Large intestine (tissue), 3 donors: ENCODE measurements around the gene PTPRE. TPM values are rescaled to one million over a fixed set of nuclear protein-coding genes. Genes with fewer than 3 reads are reported as not detected.

Experiments
- DNase-seq, 2 donors: peaks; one replicate each; pipeline versions ENCODE4 v3.0.0 to v3.0.0-alpha.2; 2013
- H3K27ac ChIP-seq: one replicate; pipeline ENCODE4 v1.5.1; 2013; ENCODE audit warnings: low read length
- H3K27me3 ChIP-seq: 2 replicates; pipeline ENCODE4 v1.6.1; 2013; ENCODE audit warnings: low read length; ENCODE audit not compliant: control insufficient read depth, insufficient read depth
- H3K36me3 ChIP-seq: 2 replicates; pipeline ENCODE4 v1.6.1; 2013; ENCODE audit warnings: low read length; ENCODE audit not compliant: control insufficient read depth, insufficient read depth
- H3K4me1 ChIP-seq: one replicate; pipeline ENCODE4 v1.6.1; 2013; ENCODE audit warnings: low read length; ENCODE audit not compliant: control insufficient read depth, insufficient read depth
- H3K4me3 ChIP-seq: one replicate; pipeline ENCODE4 v1.5.1; 2013; ENCODE audit warnings: low read length
- H3K9me3 ChIP-seq: one replicate; pipeline ENCODE4 v1.6.1; 2013; ENCODE audit warnings: mild to moderate bottlenecking, low read depth, low read length, moderate library complexity; ENCODE audit not compliant: control insufficient read depth
- WGBS: methylation state at CpG from one replicate; pipeline ENCODE4 v1.1.5; 2013; ENCODE audit warnings: low lambda C conversion rate; ENCODE audit not compliant: insufficient coverage; 5-methylcytosine and 5-hydroxymethylcytosine counted together
- polyA plus RNA-seq: library from polyadenylated mRNA; unstranded; fragments of 120-200 nt; gene quantifications from one replicate; pipeline ENCODE4 v1.2.1, GENCODE V29; 2013

Gene PTPRE
- polyA plus RNA-seq, 1 donor: 21.6 TPM

DNA sequence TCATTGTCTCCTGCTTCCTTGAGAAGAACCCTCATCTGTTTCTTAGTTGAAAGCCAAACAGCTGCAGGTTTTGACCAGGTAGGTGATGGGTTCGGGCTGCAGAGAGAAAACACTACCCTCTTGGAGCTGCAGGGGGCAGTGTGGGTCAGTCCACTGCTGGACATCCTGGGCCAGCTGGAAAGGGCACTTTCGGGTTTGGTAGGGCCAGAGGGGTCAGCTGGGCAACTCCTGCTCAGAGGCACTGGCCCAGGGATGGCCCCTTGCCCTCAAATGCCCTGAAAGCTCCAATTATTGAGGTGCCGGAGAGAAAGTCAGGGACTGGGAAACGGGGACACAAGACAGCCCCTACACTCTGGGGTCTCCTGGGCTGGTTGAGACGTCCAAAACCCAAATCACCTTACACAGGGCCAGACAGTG is 128.7 kb downstream of the PTPRE start:
- no peaks in the 10 kb centered on the region for H3K36me3 ChIP-seq
- WGBS: no CpG with 5 or more reads among the region's 5 CpGs
- peaks cover 8% of the 10 kb centered on the region for H3K4me1 ChIP-seq
- H3K27me3 ChIP-seq: no peaks in the 10 kb centered on the region
- no peak for DNase-seq
- no peak overlapping the region for H3K4me3 ChIP-seq
- no peaks in the 10 kb centered on the region for H3K9me3 ChIP-seq
- no peak overlapping the region for H3K27ac ChIP-seq

DNA sequence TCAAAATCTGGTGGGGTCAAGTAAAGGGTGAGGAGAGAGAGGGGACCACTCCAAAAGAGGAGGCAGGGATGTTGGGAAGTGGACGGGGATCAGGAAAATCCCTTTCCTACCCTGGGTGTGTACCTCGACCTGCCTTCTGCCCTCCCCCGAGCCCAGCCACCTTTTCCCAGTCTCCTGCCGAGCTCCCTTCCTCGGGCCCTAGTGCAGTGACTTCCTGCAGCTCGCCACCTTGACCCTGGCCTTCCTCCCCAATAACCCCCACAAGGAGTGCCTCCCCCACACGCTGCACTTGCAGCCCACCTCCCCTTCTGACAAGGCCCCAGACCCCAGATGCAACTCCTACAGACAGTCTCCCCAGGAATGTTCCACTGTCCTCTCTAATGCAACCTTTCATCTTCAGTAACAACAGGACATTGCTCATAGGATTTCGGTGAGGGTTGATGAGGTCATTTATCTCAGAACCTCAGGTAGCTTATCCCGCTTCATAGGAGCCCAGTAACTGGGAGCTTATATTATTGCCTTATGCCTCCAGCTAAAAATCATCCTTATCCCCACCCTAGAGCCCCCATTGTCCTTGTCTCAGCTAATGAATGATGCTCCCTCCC is 129.2 kb downstream of the PTPRE start:
- no peak for DNase-seq
- no peaks in the 10 kb centered on the region for H3K36me3 ChIP-seq
- peaks cover 8% of the 10 kb centered on the region for H3K4me1 ChIP-seq
- H3K9me3 ChIP-seq: no peaks in the 10 kb centered on the region
- WGBS: no CpG with 5 or more reads among the region's 9 CpGs
- H3K27ac ChIP-seq: no peak overlapping the region
- H3K4me3 ChIP-seq: no peak overlapping the region
- H3K27me3 ChIP-seq: no peaks in the 10 kb centered on the region

DNA sequence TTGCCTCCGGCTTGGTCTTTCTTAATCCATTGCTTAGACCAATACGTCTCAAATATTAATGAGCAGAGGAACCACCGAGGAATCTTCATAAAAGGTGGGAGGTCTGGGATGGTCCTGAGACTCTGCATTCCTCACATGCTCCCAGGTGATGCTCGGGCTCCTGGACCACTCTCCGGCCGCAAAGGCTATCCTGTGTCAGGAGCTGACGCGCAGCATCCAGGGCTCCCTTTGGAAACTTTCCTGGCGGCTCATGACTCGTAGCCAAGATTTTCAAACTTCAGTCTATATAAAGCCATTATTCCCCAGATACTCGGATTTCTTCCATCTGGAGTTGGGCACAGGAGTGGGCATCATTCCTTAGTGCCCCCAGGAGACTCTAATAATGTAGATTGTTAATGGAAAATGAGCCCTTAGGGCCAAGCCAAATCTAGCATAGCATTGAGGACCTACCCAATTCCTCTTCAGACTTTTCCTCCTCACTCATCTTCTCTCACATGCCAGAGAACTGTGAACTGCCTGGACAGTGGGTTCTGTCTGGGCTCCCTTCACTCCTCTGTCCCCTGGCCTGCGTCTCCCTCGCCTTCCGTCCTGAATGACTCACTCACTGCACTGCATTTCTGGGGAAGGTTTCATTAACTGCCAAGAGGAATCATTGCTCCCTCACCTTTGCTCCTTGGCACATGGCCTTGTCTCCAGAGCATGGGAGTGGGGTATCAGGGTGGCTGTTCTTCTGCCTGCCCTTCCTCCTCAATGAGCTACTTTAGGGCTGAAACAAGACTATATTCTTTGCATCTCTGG is 130.0 kb downstream of the PTPRE start:
- peak; percentile 65 to 86 for DNase-seq
- H3K27me3 ChIP-seq: no peaks in the 10 kb centered on the region
- WGBS: no CpG with 5 or more reads among the region's 14 CpGs
- H3K4me1 ChIP-seq: peaks cover 8% of the 10 kb centered on the region
- H3K9me3 ChIP-seq: no peaks in the 10 kb centered on the region
- peak overlapping the region; percentile 52 for H3K27ac ChIP-seq
- no peak overlapping the region for H3K4me3 ChIP-seq
- no peaks in the 10 kb centered on the region for H3K36me3 ChIP-seq

DNA sequence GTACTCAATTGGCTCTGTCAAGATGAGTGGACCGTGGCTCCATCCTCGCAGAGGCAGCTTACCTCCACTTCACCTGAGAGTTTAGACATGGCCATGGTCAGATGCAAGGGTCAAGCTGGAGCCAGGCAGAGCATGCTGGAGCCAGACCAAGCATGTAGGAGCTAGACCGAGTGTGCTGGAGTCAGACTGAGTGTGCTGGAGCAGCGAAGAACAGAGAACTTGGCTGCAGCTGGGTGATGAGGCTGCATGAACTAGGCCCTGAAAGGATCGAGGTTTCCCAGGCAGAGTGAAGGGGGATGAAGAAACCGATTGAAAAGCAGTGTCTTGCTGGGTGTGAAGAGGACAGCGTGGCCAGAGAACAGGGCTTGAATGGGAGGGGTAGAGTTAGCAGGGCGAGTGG is 133.2 kb downstream of the PTPRE start:
- WGBS: no CpG with 5 or more reads among the region's 8 CpGs
- H3K27me3 ChIP-seq: no peaks in the 10 kb centered on the region
- no peak for DNase-seq
- peaks cover 8% of the 10 kb centered on the region for H3K4me1 ChIP-seq
- no peaks in the 10 kb centered on the region for H3K36me3 ChIP-seq
- no peak overlapping the region for H3K27ac ChIP-seq
- H3K4me3 ChIP-seq: no peak overlapping the region
- no peaks in the 10 kb centered on the region for H3K9me3 ChIP-seq

DNA sequence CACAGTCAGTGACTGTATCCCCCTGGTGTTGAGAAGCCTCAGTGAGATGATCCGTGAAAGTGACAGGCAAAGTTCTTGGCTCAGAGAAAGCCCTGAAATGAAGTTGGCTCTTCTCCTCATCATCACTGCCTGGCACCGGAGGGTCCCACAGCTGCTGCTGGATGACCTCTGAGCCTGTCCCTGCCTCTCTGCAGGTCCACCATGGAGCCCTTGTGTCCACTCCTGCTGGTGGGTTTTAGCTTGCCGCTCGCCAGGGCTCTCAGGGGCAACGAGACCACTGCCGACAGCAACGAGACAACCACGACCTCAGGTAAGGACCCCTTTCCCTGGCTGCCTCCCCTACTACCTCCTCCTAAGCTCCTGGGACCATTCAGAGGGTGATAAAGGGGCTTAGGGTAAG is 133.8 kb downstream of the PTPRE start:
- WGBS: 83% methylated on average over 2 of the region's 8 CpGs
- Histone ChIP-seq H3K4me3 (no peak overlapping the region), H3K27me3 (no peaks in the 10 kb centered on the region), H3K9me3 (no peaks in the 10 kb centered on the region), H3K4me1 (peaks cover 8% of the 10 kb centered on the region), H3K36me3 (no peaks in the 10 kb centered on the region), H3K27ac (no peak overlapping the region)
- no peak for DNase-seq

DNA sequence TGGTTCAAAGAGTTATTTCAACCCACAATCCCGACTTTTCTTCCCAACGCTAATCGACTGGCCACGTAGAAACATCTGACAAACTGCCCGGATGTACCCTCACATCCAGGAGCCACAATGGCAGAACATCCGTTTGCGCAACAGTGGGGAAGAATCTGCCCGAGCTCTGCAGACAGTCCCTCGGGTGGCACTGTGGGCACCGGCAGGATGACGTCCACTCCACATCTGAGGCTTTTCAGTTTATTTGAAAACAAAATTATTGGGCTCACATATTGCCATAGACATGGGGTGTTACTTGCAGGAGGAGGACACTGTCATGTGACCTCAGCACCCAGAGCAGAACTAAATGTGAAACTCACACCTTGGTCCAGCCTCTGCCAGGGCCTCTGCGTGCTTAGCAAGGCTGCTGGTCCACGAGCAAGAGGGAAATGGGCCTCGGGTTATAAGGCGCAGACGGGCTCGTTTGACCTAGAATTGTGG is 135.3 kb downstream of the PTPRE start:
- DNase-seq: no peak
- no peaks in the 10 kb centered on the region for H3K36me3 ChIP-seq
- H3K27ac ChIP-seq: no peak overlapping the region
- no peak overlapping the region for H3K4me3 ChIP-seq
- no peaks in the 10 kb centered on the region for H3K9me3 ChIP-seq
- no CpG with 5 or more reads among the region's 17 CpGs for WGBS
- no peaks in the 10 kb centered on the region for H3K27me3 ChIP-seq
- H3K4me1 ChIP-seq: peaks cover 12% of the 10 kb centered on the region

DNA sequence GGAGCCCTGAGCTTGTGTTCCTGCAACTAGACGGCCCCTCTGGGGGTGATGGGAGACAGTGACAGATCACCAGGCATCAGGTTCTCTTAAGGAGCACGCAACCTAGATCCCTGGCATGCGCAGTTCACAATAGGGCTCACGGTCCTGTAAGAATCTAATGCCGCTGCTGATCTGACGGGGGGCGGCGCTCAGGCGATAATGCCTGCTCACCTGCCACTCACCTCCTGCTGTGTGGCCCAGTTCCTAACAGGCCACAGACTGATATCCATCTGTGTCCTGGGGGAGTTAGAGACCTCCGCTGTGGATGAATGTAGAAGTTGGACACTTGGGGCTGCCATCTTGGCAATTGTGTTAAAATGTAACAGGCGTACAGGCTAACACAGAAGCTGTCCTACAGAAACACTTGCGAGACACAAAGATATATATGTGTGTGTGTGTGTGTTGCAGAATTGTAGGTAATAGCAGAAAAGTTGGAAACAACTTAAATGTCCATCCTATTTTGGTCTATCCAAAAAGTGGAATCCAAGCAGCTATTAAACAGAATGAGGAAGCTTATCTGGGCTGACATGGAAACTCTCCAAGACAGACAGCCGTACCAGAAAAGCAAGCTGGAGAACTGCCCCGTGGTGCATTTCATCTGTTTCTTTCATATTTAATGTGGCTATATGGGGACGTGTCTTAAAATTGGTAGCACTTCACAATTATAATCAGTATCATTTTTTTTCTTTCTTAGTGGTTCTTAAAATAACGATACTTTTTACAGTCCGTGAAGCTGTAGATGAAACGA is 136.5 kb downstream of the PTPRE start:
- no peaks in the 10 kb centered on the region for H3K36me3 ChIP-seq
- no peak for DNase-seq
- no peaks in the 10 kb centered on the region for H3K27me3 ChIP-seq
- H3K9me3 ChIP-seq: no peaks in the 10 kb centered on the region
- 95% methylated on average over 6 of the region's 18 CpGs for WGBS
- H3K4me3 ChIP-seq: no peak overlapping the region
- no peak overlapping the region for H3K27ac ChIP-seq
- peaks cover 14% of the 10 kb centered on the region for H3K4me1 ChIP-seq

DNA sequence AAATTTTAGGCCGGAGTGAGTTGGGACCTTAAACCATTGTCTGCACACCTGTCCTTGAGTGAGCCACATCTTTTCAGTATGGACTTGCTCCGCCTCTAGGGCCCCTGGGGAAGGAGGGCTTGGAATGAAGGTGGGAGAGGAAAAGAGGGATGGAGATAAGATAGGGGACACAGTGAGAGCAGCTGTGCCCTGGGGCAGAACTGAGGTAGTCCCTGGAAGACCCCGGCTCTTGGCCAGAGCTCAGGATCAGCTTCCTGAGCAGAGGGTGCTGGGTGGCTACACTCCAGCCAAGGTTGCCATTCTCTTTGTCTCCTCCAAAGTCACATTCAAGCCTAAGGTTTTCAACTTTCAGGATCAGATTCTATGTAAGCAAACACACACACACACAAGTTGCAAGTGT is 137.3 kb downstream of the PTPRE start:
- no CpG with 5 or more reads among the region's 3 CpGs for WGBS
- Histone ChIP-seq H3K27me3 (no peaks in the 10 kb centered on the region), H3K4me1 (peaks cover 14% of the 10 kb centered on the region), H3K9me3 (no peaks in the 10 kb centered on the region), H3K4me3 (no peak overlapping the region), H3K36me3 (no peaks in the 10 kb centered on the region), H3K27ac (no peak overlapping the region)
- DNase-seq: no peak

DNA sequence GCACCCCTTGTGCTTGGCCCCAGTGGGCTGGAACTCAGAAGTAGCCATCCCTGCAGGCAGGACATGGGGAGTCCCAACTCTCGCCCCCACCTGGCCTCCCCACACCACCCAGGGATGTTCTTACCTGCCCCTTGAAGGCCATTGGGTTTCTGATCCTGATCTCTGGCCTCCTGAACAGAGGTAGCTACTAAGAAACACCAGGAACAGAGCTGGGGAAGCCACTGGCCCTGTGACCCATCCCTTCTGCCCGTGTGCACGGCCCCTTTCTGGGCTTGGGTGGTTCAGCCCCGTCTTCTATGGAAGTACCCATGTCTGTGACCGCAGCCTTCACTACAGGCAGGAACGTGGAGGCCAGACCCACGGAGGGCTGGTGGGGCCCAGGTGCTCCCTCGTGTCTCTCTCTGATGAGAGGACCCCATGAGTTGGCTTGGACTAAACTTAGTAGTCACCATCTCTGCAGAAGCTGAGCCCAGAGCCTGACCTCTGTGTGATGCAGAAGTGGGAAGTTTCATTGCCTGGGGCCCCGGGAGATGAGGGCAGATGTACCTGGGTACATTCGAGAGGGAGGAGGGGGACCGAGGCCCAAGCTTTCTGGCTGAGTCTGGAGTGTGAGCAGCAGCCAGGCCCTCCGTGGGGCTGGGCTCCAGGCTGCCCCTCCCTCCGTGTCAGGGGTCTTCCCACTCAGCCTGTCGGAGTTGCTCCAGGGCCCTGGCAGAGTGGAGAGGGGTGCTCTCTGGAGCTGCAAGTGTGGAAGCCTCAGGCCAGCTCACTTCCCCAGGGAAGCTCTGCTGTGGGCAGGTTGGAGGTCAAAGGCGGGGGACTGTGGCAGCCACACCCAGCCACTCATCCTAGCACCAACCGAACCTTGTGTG is 138.3 kb downstream of the PTPRE start:
- peaks cover 6% of the 10 kb centered on the region for H3K36me3 ChIP-seq
- H3K4me3 ChIP-seq: no peak overlapping the region
- no peak for DNase-seq
- H3K27ac ChIP-seq: no peak overlapping the region
- peaks cover 14% of the 10 kb centered on the region for H3K4me1 ChIP-seq
- WGBS: no CpG with 5 or more reads among the region's 16 CpGs
- H3K27me3 ChIP-seq: no peaks in the 10 kb centered on the region
- H3K9me3 ChIP-seq: no peaks in the 10 kb centered on the region

DNA sequence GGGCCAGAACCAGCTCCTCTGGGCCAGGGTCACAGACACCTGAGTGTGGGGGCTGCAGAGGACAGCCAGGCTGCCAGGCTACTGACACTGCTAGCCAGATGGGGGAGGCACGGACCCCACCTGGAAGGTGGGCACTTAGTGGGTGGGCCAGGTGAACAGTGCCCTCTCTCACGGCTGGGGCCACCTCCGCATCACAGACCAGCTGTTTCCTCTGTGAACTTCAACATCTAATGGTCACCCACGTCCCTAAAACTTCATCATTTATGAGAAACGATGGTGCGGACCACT is 138.9 kb downstream of the PTPRE start:
- H3K36me3 ChIP-seq: peaks cover 10% of the 10 kb centered on the region
- H3K9me3 ChIP-seq: no peaks in the 10 kb centered on the region
- peaks cover 14% of the 10 kb centered on the region for H3K4me1 ChIP-seq
- no peaks in the 10 kb centered on the region for H3K27me3 ChIP-seq
- no peak for DNase-seq
- H3K4me3 ChIP-seq: no peak overlapping the region
- WGBS: no CpG with 5 or more reads among the region's 6 CpGs
- H3K27ac ChIP-seq: no peak overlapping the region
